DLD1 (cell line): ENCODE measurements around the gene VPS37B.
"Not testable (repeated sequence)": the region's sequence is repeated elsewhere in the genome, so short reads cannot be mapped to it uniquely, and the experiment has no call there.

Experiments
- in situ Hi-C: cut with HindIII; loops from 2 replicates; pipeline ENCODE4 v1.10.0; 2017; ENCODE audit warnings: low sequenced_read_pairs

Gene VPS37B, protein sequence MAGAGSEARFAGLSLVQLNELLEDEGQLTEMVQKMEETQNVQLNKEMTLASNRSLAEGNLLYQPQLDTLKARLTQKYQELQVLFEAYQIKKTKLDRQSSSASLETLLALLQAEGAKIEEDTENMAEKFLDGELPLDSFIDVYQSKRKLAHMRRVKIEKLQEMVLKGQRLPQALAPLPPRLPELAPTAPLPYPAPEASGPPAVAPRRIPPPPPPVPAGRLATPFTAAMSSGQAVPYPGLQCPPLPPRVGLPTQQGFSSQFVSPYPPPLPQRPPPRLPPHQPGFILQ

DNA sequence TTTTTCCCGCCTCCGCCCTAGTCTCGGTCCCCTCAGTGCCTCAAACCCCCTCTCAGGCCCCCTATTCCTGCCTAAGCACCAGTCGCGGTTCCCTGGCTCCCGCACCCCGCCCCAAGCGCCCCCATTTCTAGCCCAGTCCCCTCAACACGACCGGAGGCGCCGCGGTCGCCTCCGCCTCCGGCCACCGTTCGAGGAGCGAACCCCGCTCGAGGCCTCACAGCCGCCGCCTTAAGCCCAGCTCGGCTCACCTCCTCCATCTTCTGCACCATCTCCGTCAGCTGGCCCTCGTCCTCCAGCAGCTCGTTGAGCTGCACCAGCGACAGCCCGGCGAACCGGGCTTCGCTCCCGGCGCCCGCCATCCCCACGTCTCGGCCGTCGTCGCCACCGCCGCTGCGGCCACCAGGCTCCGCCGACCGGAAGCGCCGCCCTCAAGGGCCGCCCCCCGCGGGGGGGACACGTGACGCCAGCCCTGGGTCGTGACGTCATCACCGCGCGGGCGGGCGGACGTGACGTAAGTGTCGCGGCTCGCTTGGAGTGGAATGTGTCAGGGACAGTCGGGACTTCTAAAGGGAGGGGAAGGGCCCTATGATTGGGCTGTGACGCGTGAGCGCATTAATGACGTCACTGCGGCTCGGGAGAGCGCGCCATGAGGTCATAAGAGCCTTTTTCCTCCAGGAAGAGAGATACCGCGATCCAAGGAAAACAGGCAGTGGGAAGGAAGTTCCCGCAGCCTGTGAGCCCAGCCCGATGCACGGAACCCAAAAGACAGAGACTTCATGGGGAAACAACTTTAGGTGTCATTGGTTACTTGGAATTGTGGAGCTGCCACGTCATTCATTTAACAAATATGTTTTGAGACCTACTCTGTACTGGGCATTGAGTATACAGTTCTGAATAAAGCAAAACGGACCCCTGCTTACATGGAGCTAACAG is at the start of gene VPS37B:
TSS of gene VPS37B (minus strand) at position 421 of the 933 bp plus-strand sequence. CDS start at position 359, 62 bp downstream.
- in situ Hi-C loops: no loop called here

DNA sequence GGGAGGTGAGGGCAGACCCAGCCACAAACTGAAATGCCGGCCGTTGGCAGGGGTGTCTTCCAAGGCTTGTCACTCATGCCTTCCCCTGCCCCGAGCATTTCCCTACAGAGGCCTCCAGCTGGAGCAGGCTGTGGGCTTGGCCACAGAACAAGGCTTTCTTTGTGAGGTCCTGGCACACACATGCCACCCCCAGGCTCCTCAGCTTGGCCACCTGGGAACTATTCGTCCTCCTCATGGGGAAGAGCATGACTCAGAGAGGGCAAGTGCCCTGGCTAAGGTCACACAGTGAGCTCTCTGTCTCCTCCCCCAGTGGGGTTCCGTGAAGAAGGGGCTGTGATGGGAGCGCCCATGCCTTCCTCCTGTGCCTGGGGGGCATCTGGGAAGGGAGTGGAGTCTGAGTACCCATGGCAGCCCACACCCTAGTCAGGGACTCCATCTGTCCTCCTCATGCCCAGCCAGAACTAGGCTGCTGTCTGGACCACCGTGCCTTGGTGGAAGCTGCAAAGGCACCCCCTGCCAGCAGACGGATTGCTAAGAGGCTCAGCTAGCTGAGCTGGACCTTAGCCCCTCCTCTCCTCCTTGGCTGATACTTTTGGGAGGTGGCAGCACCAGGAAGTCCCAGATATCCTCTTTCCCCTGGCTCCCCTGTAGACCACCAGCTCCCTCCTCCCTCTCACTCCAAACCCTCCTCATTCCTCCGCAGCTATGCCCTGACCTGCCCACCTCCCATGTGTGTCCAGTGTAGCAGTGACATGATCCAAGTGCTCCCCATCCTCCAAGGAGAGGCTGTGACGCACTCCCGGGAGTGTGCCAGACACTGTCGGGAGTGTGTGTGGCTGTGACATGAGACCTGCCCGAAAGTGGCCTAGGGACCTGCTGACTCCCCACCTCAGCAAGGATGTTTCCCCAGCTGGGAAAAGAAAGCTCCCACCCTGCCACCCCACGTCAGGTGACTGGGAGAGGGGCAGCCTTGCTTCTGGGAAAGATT is 49.0 kb upstream of the VPS37B start:
- in situ Hi-C loops: loop anchor here (5.0 kb wide), 1 partner anchor 63 kb away; no protein-coding TSS in a partner anchor

DNA sequence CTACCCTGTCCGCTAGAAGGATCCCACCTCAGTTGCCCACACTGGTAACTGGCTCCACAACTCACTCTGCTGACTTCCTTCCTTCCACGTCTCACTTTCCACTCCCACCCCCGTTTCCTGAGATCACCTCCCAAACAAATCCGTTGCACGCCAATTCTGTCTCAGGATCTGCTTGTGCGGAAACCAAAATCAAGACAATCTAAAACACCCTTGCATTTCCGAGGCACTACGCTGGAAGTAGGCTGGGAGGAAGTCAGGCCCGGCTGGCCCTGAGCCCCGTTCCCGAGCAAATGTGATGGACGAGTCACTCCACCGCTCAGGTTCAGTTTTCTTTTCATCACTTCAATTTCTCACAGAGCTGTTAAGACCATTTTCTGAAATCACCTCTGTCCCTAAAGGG is 47.3 kb upstream of the VPS37B start:
- in situ Hi-C loops: no loop called here

DNA sequence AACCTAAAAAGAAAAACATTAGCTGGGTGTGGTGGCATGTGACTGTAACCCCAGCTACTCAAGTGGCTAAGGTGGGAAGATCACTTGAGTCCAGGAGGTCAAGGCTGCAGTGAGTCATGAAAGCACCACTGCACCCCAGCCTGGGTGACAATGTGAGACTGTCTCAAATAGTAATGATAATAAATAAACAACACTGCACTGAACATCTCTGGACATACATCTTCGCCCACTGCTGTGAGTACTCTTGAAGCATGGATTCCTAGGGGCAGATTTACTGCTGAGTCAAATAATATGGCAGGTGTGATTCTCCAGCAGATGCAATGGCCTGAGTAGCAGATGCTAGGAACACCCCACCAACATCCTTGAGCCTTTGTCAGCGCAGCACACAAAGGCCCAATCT is 46.7 kb upstream of the VPS37B start:
- in situ Hi-C loops: no loop called here

DNA sequence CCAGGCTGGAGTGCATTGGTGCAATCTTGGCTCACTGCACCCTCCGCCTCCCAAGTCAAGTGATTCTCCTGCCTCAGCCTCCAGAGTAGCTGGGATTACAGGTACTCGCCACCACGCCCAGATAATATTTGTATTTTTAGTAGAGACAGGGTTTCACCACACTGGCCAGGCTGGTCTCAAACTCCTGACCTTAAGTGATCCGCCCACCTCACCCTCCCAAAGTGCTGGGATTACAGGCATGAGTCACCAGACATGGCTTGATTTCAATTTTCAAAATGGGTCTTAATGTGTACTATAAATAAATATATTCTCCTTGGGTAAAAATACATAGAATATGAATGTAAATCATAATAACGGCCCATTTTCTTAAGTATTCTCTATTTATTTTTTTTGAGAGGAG is 45.4 kb upstream of the VPS37B start:
- in situ Hi-C loops: not testable (repeated sequence)

DNA sequence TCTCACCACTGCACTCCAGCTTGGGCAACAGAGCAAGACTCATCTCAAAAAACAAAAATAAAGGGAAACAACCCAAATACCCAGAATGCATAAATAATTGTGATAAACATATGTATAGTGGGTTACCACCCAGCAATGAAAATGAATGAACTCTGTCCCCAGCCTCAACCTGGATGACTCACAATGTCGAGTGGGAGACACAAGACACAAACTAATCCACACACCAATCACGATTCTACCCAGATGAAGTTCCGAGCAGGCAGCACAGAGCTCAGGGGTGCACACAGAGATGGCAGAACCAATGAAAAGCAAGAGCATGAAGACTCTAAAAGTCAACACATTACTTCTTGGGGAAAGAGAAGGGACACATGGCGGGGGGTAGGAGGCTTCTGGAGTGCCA is 43.2 kb upstream of the VPS37B start:
- in situ Hi-C loops: no loop called here

DNA sequence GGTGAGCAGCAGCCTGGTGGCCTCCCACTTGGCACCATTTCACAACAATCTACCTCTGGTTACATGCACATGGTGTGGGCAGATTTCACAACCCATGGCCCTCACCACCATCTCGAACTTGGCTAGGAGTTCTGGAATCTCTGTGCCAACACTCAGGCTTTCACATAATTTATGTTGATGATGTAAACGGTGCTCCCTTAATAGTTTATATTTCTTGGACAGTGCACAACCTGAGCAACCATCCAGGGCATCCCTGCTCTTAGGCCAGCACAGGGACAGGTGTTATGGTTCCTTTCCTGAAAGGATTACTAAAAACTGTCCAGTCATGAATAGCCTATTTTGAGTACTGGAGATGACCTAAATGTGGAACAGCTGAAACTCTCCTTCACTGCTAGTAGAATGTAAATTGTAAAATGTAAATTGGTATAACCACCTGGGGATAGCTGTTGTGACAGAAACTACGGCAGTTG is 41.7 kb upstream of the VPS37B start:
- in situ Hi-C loops: no loop called here

DNA sequence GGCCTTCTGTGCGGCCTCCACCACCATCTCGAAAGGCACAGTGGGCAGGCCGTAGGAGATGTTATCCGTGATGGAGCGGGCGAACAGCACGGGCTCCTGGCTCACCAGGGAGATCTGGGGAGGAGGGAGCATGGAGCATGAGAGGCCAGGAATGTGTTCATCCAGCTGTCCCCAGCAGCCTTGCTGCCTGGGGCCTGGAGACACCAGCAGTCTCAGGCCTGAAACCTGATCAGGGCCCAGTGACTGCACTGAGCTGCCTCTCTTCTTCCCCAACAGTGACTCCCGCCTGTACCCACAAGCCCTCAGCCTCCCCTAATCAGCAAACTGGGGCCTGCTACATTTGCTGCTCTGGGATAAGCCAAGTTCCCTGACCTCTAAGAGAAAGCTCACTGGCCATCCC is 39.4 kb upstream of the VPS37B start:
- in situ Hi-C loops: no loop called here

DNA sequence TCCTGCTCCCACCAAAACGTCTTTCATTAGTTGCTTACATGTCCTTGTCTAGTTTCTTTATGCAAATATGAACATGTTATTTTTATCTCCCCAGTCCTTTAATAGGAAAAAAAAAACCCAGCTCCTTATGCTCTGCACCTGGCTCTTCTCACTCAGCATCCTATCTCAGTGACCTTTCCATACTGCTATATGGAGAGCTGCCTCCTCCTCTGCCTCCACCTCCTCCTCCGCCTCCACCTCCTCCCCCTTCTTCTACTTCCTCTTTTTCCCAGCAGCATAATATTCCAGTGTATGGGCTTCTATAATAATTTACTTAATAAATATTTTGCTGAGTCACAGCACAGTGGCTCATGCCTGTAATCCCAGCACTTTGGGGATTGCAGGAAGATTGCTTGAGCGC is 38.8 kb upstream of the VPS37B start:
- in situ Hi-C loops: no loop called here

DNA sequence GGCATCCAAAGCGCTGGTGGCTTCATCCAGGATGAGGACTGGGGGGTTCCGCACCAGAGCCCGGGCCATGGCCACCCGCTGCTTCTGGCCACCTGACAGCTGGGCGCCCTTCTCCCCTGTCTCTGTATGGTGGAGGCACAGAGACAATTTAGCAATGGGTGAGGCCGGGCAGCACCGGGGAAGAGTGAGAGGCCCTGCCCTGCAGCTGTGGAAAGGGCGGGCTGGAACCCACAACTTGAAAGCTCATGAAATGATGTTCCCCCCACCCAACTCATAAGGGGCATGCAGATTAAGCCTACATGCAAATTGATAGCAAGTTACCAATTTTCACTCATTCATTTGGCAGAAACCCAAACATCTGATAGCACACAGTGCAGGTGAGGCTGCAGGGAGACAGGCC is 36.3 kb upstream of the VPS37B start:
- in situ Hi-C loops: no loop called here

DNA sequence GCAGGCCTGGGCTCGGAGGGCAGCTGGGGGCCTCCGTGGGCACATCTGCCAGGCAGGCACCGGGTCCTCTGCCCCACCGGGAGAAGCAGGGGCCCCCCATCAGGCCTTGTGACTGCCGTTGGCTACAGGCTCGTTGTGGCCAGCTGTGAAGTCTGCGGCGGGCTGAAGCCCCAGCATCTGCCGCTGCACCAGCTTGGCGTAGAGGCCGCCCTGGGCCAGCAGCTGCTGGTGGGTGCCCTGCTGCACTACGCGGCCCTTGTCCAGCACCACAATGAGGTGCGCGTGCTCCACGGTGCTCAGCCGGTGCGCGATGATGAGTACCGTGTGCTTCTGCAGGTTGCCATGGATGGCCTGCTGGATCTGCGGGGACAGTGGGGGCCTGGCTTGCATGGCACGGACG is 33.9 kb upstream of the VPS37B start:
- in situ Hi-C loops: no loop called here

DNA sequence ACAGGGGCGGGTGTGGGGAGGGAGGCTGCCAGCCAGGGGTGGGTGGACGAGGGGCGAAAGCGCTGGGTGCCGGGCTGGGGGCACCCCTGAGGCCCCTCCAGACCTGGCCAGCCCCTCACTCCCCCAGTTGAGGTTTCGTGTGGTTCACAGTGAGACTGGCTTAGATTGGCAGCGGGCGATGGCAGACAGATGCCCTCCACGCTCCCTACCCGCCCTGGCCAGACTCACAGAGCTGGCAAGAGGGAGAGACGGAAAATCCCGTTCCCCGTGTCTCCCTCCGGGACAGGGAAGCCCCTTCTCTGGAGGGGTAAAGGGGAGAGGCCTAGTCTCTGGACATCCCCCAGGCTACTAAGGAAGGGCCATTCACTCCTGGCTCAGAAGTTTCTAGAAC is 33.2 kb upstream of the VPS37B start:
- in situ Hi-C loops: no loop called here

DNA sequence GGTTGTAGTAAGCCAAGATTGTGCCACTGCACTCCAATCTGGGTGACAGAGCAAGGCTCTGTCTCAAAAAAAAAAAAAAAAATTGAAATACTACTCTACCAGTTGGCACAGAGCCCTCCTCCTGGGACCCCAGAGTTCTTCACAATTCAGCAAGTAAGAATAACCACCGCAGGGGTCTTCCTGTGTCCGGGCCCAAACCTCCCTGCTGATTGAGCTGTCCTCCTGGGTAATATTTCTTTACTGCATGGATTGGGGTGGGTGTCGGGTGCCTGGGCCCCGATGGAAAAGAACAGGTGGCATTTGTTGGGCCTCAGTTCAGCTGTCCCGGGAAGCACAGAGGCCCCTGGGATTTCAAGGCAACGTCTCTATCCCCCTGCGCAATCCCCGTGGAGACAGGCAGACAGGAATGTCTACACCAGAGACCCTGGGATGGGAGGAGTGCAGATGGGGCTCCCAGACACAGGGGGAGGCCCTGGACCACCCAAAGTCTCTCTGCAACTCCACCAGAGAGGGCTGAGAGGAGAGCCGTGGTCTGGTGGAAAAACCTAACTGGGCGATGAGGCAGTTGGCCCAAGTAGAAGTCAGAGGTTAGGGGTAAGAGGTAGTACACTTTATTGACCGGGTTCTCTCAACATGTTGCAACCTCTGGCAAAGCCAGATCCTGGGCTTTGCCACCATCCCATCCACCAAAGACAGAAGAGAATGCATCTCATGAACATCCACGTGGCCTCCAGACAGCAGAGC is 32.7 kb upstream of the VPS37B start:
- in situ Hi-C loops: no loop called here

DNA sequence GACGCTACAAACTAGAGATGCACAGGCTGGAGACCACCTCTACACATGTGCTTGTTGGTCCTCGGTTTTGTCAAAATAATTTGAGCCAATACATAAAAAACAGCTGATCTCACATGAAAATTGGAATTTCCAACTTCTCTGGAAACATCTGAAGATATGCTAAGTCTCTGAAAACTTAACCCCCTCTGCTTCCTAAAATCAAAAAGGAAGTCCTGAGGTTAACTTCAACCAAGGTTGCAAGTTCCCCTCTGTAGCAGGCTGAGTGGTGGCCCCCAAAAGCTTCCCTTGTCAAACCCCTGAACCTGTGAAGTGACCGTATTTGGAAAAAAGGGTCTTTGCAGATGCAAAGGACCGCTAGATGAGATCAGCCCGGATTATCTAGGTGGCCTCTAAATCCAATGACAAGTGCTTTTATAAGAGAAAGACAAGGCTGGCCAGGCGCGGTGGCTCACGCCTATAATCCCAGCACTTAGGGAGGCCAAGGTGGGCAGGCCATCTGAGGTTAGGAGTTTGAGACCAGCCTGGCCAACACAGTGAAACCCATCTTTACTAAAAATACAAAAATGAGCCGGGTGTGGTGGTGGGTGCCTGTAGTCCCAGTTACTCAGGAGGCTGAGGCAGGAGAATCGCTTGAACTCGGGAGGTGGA is 32.0 kb upstream of the VPS37B start:
- in situ Hi-C loops: no loop called here

DNA sequence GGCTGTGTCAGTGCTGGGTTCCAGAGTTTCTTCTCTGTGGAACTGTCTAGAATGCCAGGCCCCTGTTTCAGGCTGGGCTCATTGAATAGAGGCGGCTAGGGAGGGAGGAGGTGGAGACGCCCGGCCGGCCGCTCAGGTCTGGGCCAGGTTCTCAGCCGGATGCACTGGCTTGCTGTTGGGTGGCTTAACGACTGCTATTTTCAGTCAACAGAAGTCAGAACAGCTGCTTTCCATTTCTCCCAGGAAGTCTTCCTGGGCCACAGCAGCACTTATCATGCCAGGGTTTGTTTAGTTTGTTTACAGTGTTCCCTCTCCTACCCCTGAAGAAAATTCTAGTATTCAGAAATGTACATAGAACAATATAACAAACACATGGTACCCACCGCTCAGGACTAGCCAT is 26.0 kb upstream of the VPS37B start:
- in situ Hi-C loops: no loop called here

DNA sequence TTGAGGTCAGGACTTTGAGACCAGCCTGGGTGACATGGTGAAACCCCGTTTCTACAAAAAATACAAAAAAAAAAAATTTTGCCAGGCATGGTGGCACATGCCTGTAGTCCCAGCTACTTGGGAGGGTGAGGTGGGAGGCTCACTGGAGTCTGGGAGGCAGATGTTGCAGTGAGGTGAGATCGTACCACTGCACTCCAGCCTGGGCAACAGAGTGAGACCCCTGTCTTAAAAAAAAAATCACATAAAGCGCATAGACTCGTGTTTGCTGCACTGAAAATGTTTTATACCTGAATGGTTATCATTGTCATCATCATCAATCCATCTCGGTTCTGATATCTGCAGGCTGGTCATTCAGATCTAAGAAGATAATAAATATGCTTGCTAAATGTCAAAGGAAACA is 24.8 kb upstream of the VPS37B start:
- in situ Hi-C loops: no loop called here

DNA sequence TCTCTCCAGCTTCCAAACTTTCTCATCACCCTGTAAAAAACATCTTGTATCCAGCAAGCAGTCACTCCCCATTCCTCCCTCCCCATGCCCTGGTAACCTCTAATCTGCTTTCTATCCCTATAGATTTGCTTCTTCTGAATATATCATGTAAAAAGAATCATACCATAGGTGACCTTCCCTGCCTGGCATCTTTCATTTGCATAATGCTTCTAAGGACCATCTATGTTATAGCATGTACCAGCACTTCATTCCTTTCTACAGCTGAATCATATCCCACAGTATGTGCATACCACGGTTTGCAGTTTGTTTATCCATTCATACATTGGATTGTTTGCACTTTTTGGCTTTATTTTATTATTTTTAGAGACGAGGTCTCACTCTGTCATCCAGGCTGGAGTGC is 22.9 kb upstream of the VPS37B start:
- in situ Hi-C loops: no loop called here

DNA sequence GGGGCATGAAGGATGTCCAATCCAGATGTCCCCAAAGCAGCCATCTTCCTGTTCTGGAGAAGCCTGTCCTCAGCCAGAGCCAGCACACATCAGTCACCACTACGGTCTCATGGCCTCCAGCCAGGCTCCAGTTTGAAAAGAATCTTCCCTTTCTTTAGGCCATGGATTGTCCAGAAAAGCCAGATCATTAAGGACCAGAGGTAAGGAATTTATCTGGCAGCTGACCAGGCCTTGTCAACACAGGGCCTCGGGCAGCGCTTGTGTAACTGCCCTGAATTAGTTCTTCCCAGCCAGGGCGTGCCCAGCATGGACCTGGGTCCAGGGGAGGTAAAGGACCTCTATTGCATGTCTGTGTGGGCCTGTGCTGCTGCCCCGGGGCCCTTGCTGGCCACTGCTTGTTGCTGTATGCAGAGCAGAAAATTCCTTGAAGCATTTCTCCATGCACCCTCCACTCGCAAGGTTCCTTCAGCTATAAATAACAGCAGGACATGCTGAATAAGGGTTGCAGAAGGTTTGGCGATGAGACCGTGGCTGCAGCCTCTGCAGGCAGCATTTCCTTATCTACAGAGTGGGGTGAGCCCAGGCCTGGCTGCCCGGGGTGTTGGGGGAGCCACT is 21.7 kb upstream of the VPS37B start:
- in situ Hi-C loops: no loop called here
